Measurements from ENCODE around the gene PRMT1.

PRMT1 gene

GRCh38 chr19:49692147-49692506 lies 15.1 kb downstream of the PRMT1 start:
- no peak overlapping the region for H3K4me2 ChIP-seq (ENCODE audit: low read length)
- H3K79me2 ChIP-seq, result no peaks in the 10 kb centered on the region
- H3K4me1 ChIP-seq, result peaks cover 2% of the 10 kb centered on the region
- TF ChIP-seq, protein P1, sequence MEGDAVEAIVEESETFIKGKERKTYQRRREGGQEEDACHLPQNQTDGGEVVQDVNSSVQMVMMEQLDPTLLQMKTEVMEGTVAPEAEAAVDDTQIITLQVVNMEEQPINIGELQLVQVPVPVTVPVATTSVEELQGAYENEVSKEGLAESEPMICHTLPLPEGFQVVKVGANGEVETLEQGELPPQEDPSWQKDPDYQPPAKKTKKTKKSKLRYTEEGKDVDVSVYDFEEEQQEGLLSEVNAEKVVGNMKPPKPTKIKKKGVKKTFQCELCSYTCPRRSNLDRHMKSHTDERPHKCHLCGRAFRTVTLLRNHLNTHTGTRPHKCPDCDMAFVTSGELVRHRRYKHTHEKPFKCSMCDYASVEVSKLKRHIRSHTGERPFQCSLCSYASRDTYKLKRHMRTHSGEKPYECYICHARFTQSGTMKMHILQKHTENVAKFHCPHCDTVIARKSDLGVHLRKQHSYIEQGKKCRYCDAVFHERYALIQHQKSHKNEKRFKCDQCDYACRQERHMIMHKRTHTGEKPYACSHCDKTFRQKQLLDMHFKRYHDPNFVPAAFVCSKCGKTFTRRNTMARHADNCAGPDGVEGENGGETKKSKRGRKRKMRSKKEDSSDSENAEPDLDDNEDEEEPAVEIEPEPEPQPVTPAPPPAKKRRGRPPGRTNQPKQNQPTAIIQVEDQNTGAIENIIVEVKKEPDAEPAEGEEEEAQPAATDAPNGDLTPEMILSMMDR (IDR thresholded peaks at IDR 0.05), result no peak
- no peak overlapping the region for H3K9ac ChIP-seq
- no peaks in the 10 kb centered on the region for H3K27me3 ChIP-seq (ENCODE audit: control insufficient read depth, insufficient read depth, low read length)
- H3K9me3 ChIP-seq (ENCODE audit: control insufficient read depth, low read length), result no peaks in the 10 kb centered on the region
- no peak overlapping the region for H3K4me3 ChIP-seq (ENCODE audit: low read depth, low read length)
- no peak overlapping the region for H3K27ac ChIP-seq
- no peak overlapping the region for H2AFZ ChIP-seq
- no peaks in the 10 kb centered on the region for H3K36me3 ChIP-seq (ENCODE audit: control insufficient read depth, insufficient read depth, low read length)

DNA sequence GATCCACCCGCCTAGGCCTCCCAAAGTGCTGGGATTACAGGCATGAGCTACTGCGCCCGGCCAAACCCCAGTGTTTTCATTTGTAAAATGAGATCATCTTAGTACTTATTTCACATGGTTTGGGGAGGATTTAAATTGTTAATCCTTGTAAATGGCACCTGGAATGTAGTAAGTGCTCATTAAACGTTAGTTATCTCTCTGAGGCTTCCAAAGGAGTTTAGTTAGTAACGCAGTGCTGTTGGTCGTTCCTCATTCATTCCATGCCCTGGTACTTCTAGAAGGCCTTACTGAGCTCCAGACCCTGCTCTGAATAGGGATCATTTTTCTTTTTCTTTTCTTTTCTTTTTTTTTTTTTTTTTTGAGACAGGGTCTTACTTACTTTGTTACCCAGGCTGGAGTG lies 19.0 kb downstream of the PRMT1 start:
- H3K36me3 ChIP-seq (ENCODE audit: control insufficient read depth, insufficient read depth, low read length), result no peaks in the 10 kb centered on the region
- H3K9ac ChIP-seq, result no peak overlapping the region
- no peak overlapping the region for H3K4me3 ChIP-seq (ENCODE audit: low read depth, low read length)
- TF ChIP-seq, protein P1 (IDR thresholded peaks at IDR 0.05), result no peak
- H3K27me3 ChIP-seq (ENCODE audit: control insufficient read depth, insufficient read depth, low read length), result no peaks in the 10 kb centered on the region
- H3K4me1 ChIP-seq, result no peaks in the 10 kb centered on the region
- H3K27ac ChIP-seq, result no peak overlapping the region
- no peaks in the 10 kb centered on the region for H3K79me2 ChIP-seq
- no peak overlapping the region for H3K4me2 ChIP-seq (ENCODE audit: low read length)
- H2AFZ ChIP-seq, result no peak overlapping the region
- no peaks in the 10 kb centered on the region for H3K9me3 ChIP-seq (ENCODE audit: control insufficient read depth, low read length)

DNA sequence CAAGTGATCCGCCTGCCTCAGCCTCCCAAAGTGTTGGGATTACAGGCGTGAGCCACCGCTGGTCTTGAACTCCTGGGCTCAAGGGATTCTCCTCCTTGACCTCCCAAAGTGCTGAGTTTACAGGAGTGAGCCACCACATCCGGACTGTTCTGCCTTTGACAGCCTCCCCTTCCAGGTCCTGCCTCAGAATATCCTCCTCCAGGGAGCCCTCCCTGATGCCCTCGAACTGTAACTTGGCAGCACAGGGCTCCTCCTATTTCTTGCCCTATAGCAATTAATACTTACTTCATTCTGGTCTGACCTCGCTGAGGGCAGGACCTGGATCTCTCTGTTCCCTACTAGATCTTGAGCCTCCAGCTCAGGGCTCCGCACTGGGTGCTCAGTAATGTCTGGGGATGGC lies 19.8 kb downstream of the PRMT1 start:
- no peaks in the 10 kb centered on the region for H3K27me3 ChIP-seq (ENCODE audit: control insufficient read depth, insufficient read depth, low read length)
- H3K4me3 ChIP-seq (ENCODE audit: low read depth, low read length), result no peak overlapping the region
- H2AFZ ChIP-seq, result no peak overlapping the region
- no peaks in the 10 kb centered on the region for H3K9me3 ChIP-seq (ENCODE audit: control insufficient read depth, low read length)
- H3K9ac ChIP-seq, result no peak overlapping the region
- H3K79me2 ChIP-seq, result no peaks in the 10 kb centered on the region
- no peak overlapping the region for H3K27ac ChIP-seq
- no peak overlapping the region for H3K4me2 ChIP-seq (ENCODE audit: low read length)
- H3K36me3 ChIP-seq (ENCODE audit: control insufficient read depth, insufficient read depth, low read length), result no peaks in the 10 kb centered on the region
- no peaks in the 10 kb centered on the region for H3K4me1 ChIP-seq
- TF ChIP-seq, protein P1 (IDR thresholded peaks at IDR 0.05), result no peak

GRCh38 chr19:49699364-49699763 lies 22.3 kb downstream of the PRMT1 start:
- H2AFZ ChIP-seq, result no peak overlapping the region
- H3K9ac ChIP-seq, result no peak overlapping the region
- no peak overlapping the region for H3K4me2 ChIP-seq (ENCODE audit: low read length)
- H3K27me3 ChIP-seq (ENCODE audit: control insufficient read depth, insufficient read depth, low read length), result no peaks in the 10 kb centered on the region
- no peaks in the 10 kb centered on the region for H3K36me3 ChIP-seq (ENCODE audit: control insufficient read depth, insufficient read depth, low read length)
- no peaks in the 10 kb centered on the region for H3K79me2 ChIP-seq
- TF ChIP-seq, protein P1 (IDR thresholded peaks at IDR 0.05), result no peak
- H3K4me3 ChIP-seq (ENCODE audit: low read depth, low read length), result no peak overlapping the region
- H3K4me1 ChIP-seq, result no peaks in the 10 kb centered on the region
- no peaks in the 10 kb centered on the region for H3K9me3 ChIP-seq (ENCODE audit: control insufficient read depth, low read length)
- H3K27ac ChIP-seq, result no peak overlapping the region

- no peaks in the 10 kb centered on the region for H3K36me3 ChIP-seq (ENCODE audit: control insufficient read depth, insufficient read depth, low read length)
- H3K4me2 ChIP-seq (ENCODE audit: low read length), result no peak overlapping the region
- H3K79me2 ChIP-seq, result no peaks in the 10 kb centered on the region
- no peak overlapping the region for H3K9ac ChIP-seq
- TF ChIP-seq, protein P1 (IDR thresholded peaks at IDR 0.05), result no peak
- H3K9me3 ChIP-seq (ENCODE audit: control insufficient read depth, low read length), result no peaks in the 10 kb centered on the region
- H3K4me3 ChIP-seq (ENCODE audit: low read depth, low read length), result no peak overlapping the region
- H2AFZ ChIP-seq, result no peak overlapping the region
- no peaks in the 10 kb centered on the region for H3K27me3 ChIP-seq (ENCODE audit: control insufficient read depth, insufficient read depth, low read length)
- no peaks in the 10 kb centered on the region for H3K4me1 ChIP-seq
- H3K27ac ChIP-seq, result no peak overlapping the region
Observed at GRCh38 chr19:49700563-49700962, 23.5 kb downstream of the PRMT1 start.
